Ishikawa (cell line): ENCODE results near the gene G6PD.

Experiments used
- CEBPB ChIP-seq: IDR thresholded peaks from 2 replicates; pipeline ENCODE4 v1.6.1; 2012
- CREB1 ChIP-seq: IDR thresholded peaks from 2 replicates; pipeline ENCODE4 v1.6.1; 2012; ENCODE audit warnings: low read depth
- EGR1 ChIP-seq: IDR thresholded peaks from 2 replicates; pipeline ENCODE4 v1.6.1; 2012
- EP300 ChIP-seq: IDR thresholded peaks from 2 replicates; pipeline ENCODE4 v1.6.1; 2012; ENCODE audit warnings: borderline replicate concordance
- FOXM1 ChIP-seq: IDR thresholded peaks from 2 replicates; pipeline ENCODE4 v1.6.1; 2012; ENCODE audit warnings: low read depth, borderline replicate concordance
- MAX ChIP-seq: IDR thresholded peaks from 2 replicates; pipeline ENCODE4 v1.6.1; 2012
- NFIC ChIP-seq: IDR thresholded peaks from 2 replicates; pipeline ENCODE4 v1.6.1; 2012
- RAD21 ChIP-seq: IDR thresholded peaks from 2 replicates; pipeline ENCODE4 v1.6.1; 2012; ENCODE audit warnings: low read depth
- REST ChIP-seq: IDR thresholded peaks from 2 replicates; pipeline ENCODE4 v1.6.1; 2012; ENCODE audit warnings: low read depth, mild to moderate bottlenecking
- TAF1 ChIP-seq: IDR thresholded peaks from 2 replicates; pipeline ENCODE4 v1.6.1; 2012; ENCODE audit warnings: low read depth, mild to moderate bottlenecking
- TCF12 ChIP-seq: IDR thresholded peaks from 2 replicates; pipeline ENCODE4 v1.6.1; 2012; ENCODE audit warnings: low read depth
- TEAD4 ChIP-seq: IDR thresholded peaks from 2 replicates; pipeline ENCODE4 v1.6.1; 2012
- YY1 ChIP-seq: IDR thresholded peaks from 2 replicates; pipeline ENCODE4 v1.6.1; 2012; ENCODE audit warnings: low read depth
- ZBTB7A ChIP-seq: IDR thresholded peaks from 2 replicates; pipeline ENCODE4 v1.6.1; 2012; ENCODE audit warnings: low read depth

The G6PD gene

DNA sequence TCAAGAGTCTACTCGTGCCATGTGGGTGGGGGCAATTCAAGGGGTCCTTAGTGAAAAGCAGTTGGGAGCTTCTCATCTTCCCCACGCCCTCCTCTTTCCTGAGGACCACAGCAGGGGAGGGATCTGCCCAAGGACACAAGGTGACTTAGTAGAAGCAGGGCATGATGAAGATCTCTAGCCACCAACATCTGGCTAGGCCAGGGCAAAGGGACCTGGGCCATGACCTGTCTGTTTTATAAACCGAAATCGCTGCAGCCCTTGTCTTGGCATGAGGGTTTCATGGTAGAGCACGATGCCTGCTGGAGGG, 5.1 kb downstream of the G6PD start:
- TF ChIP-seq CREB1 (no peak), EGR1 (no peak)

- TF ChIP-seq YY1: no peak
- no peak for TF ChIP-seq TEAD4
- TF ChIP-seq RAD21: no peak
- TF ChIP-seq REST: no peak
- TF ChIP-seq TCF12: no peak
- TF ChIP-seq CREB1: no peak
- no peak for TF ChIP-seq EGR1
Observed at GRCh38 chrX:154540897-154541535, 5.6 kb downstream of the G6PD start.

DNA sequence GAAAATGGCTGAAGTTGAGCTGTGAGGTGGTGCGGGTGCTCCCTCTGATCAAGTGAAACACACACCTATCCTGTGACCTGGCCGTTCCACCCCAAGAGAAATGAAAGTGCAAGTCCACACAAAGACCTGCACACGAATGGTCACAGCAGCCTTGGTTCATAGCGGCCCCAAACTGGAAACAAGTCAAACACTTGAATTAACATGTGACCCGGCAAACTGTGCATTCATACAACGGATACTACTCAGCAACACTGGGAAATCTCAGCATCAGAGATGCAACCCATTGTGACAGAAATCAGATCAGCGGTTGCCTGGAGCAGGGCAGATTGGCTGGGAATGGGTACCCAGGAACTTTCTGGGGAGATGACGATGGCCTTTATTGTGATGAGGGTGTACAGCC, 7.6 kb downstream of the G6PD start:
- TF ChIP-seq FOXM1 (no peak), RAD21 (no peak)

DNA sequence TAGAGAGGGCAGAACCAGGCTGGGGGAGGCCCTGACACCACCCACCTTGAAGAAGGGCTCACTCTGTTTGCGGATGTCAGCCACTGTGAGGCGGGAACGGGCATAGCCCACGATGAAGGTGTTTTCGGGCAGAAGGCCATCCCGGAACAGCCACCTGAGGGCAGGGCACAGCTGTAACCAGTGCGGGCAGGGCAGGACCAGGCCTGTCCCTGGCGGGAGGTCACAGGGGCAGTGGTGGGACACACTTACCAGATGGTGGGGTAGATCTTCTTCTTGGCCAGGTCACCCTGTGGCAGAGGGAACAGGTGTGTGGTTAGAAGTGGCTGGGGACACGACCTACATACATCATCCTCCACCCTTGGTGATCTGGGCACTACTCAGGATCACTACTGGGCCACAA, 10.8 kb downstream of the G6PD start:
- TF ChIP-seq MAX (no peak), RAD21 (no peak), ZBTB7A (no peak), REST (no peak), CEBPB (no peak), EGR1 (no peak), FOXM1 (no peak), TCF12 (no peak), CREB1 (no peak), EP300 (no peak)

GRCh38 chrX:154534526-154535322, 11.9 kb downstream of the G6PD start:
- no peak for TF ChIP-seq TAF1
- peak; percentile 89 for TF ChIP-seq RAD21
- no peak for TF ChIP-seq REST

GRCh38 chrX:154532690-154533089, 14.0 kb downstream of the G6PD start:
- TF ChIP-seq REST: no peak
- no peak for TF ChIP-seq YY1
- TF ChIP-seq FOXM1: no peak
- TF ChIP-seq TCF12: no peak
- TF ChIP-seq CREB1: no peak
- no peak for TF ChIP-seq ZBTB7A
- no peak for TF ChIP-seq MAX
- TF ChIP-seq RAD21: no peak
- TF ChIP-seq NFIC: no peak
- TF ChIP-seq TAF1: no peak
- no peak for TF ChIP-seq TEAD4
- no peak for TF ChIP-seq EP300
